Renal pelvis (tissue), 3 donors: ENCODE results near the gene CRB1. TPM values are rescaled to one million over a fixed set of nuclear protein-coding genes. Genes with fewer than 3 reads are reported as not detected.

ENCODE experiments used
- polyA plus RNA-seq, 3 donors: library from polyadenylated mRNA; unstranded; fragments of 120-200 nt; gene quantifications; one replicate each; pipeline ENCODE4 v1.2.1, GENCODE V29; 2013; ENCODE audit not compliant: insufficient read length in 3 of 3

The CRB1 gene
- polyA plus RNA-seq, 3 donors: 2.0 to 3.5 (median 2.6) TPM

Other genes with a start within 250 kb of the CRB1 start
- not detected for gene F13B, start 201.0 kb upstream of the CRB1 start, polyA plus RNA-seq
- gene ASPM, start 121.6 kb upstream of the CRB1 start, polyA plus RNA-seq: 10 to 100 TPM; 22.6 to 23.6 (median 23.4) TPM
- 10 to 100 TPM; 15.3 to 18.1 (median 16.4) TPM for gene ZBTB41, start 67.0 kb upstream of the CRB1 start, polyA plus RNA-seq